HepG2 (cell line): ENCODE data around the gene WDR83. TPM values are rescaled to one million over a fixed set of nuclear protein-coding genes. Genes with fewer than 3 reads are reported as not detected.

Source experiments
- ATAC-seq: fragments of 200-7000 bp; cut with Tn5 transposase; 3 replicates; pipeline ENCODE4 v1.9.1; 2020; ENCODE audit warnings: mild to moderate bottlenecking, moderate library complexity
- BruUV-seq: library from RNA; stranded (reverse); fragments of 400-500 nt; replicated peaks from 2 replicates; lab custom pipeline; 2021; lab: Mats Ljungman, UMichigan
- CTCF ChIA-PET: fragments of 300-600 bp; formaldehyde crosslinking; extraction: SDS; loops from one replicate; lab custom pipeline; 2021; ENCODE audit warnings: low total read pairs, inconsistent platforms, low intra/inter-chr PET ratio; lab: Yijun Ruan, JAX
- POLR2A ChIA-PET: fragments of 350-600 bp; sonication (Branson Sonifier 250); formaldehyde crosslinking; loops from one replicate; lab custom pipeline; 2020; ENCODE audit warnings: antibody characterized with exemption, inconsistent platforms; lab: Yijun Ruan, JAX
- DNase-seq: peaks from one replicate; pipeline ENCODE4 v3.0.0-alpha.2; 2015; ENCODE audit warnings: low spot score
- FAIRE-seq: peaks from 3 replicates; lab custom pipeline; 2011; peaks lifted over from hg19 to GRCh38; lab: Jason Lieb, UNC
- H2AFZ ChIP-seq: one replicate; pipeline ENCODE4 v1.6.1; 2011; ENCODE audit warnings: low read length, inconsistent platforms
- H3K27ac ChIP-seq: fragments of 300-600 bp; 3 replicates; pipeline ENCODE4 v1.8.0; 2011; ENCODE audit warnings: mixed run types, mild to moderate bottlenecking, mixed read lengths, low read length, inconsistent platforms; ENCODE audit not compliant: insufficient read depth; ENCODE audit errors: extremely low read length
- H3K27me3 ChIP-seq, 2 experiments: fragments of 200-600 bp in 1 of 2; 2 replicates in 1 of 2; 3 replicates in 1 of 2; pipeline versions ENCODE4 v1.6.0 to v1.8.0; 2011; ENCODE audit warnings: low read length in 2 of 2, mild to moderate bottlenecking in 2 of 2, moderate library complexity in 2 of 2, inconsistent platforms in 1 of 2; ENCODE audit not compliant: insufficient read depth in 2 of 2, control insufficient read depth in 1 of 2
- H3K36me3 ChIP-seq, 2 experiments: fragments of 200-600 bp in 1 of 2; replicated peaks in 1 of 2; 2 replicates in 1 of 2; 3 replicates in 1 of 2; pipeline versions ENCODE4 v1.5.1 to v1.8.0; 2011; ENCODE audit warnings: low read length in 2 of 2, inconsistent platforms in 1 of 2; ENCODE audit not compliant: insufficient read depth in 2 of 2, control insufficient read depth in 1 of 2
- H3K4me1 ChIP-seq: 2 replicates; pipeline ENCODE4 v1.5.1; 2012; ENCODE audit warnings: low read length, inconsistent platforms; ENCODE audit not compliant: insufficient read depth
- H3K4me2 ChIP-seq: 2 replicates; pipeline ENCODE4 v1.6.0; 2011; ENCODE audit warnings: low read depth, low read length, inconsistent platforms
- H3K4me3 ChIP-seq, 3 experiments: fragments of 200-600 bp in 1 of 3; sonication (generic), shearing (Covaris generic) in 1 of 3; replicated peaks in 1 of 3; 2 replicates each; pipeline ENCODE4 v1.5.1; 2011 to 2016; ENCODE audit warnings: low read length in 3 of 3, inconsistent platforms in 2 of 3, low read depth in 2 of 3, mild to moderate bottlenecking in 2 of 3, control low read depth in 1 of 3, mixed read lengths in 1 of 3; ENCODE audit not compliant: insufficient read depth in 1 of 3
- H3K79me2 ChIP-seq: one replicate; pipeline ENCODE4 v1.6.1; 2011; ENCODE audit warnings: low read length, inconsistent platforms; ENCODE audit not compliant: insufficient read depth
- H3K9ac ChIP-seq: 2 replicates; pipeline ENCODE4 v1.6.0; 2011; ENCODE audit warnings: mild to moderate bottlenecking, low read depth, low read length, inconsistent platforms; ENCODE audit not compliant: insufficient read depth
- H3K9me3 ChIP-seq: 2 replicates; pipeline ENCODE4 v1.5.1; 2012; ENCODE audit warnings: mild to moderate bottlenecking, low read length
- H4K20me1 ChIP-seq: 2 replicates; pipeline ENCODE4 v1.6.0; 2011; ENCODE audit warnings: inconsistent platforms, mild to moderate bottlenecking, low read length, moderate library complexity; ENCODE audit not compliant: insufficient read depth
- GMEB1 ChIP-seq: sonication (generic); formaldehyde crosslinking; IDR thresholded peaks from 2 replicates; pipeline ENCODE4 v1.5.1; 2020; ENCODE audit warnings: missing genetic modification reagents, mild to moderate bottlenecking, borderline replicate concordance
- MYNN ChIP-seq: sonication (generic); formaldehyde crosslinking; IDR thresholded peaks from 2 replicates; pipeline ENCODE4 v1.4.0; 2020; ENCODE audit warnings: mild to moderate bottlenecking, low read depth, missing genetic modification reagents
- PLRG1 ChIP-seq: fragments of 450-650 bp; conservative IDR thresholded peaks from 2 replicates; pipeline ENCODE4 v1.6.1; 2016
- POLR2AphosphoS5 ChIP-seq: IDR thresholded peaks from 2 replicates; pipeline ENCODE4 v1.6.1; 2012; ENCODE audit warnings: low read depth, low read length
- RXRA ChIP-seq: sonication (generic); formaldehyde crosslinking; IDR thresholded peaks from 2 replicates; pipeline ENCODE4 v1.5.1; 2020; ENCODE audit warnings: missing genetic modification reagents
- TRAFD1 ChIP-seq: sonication (generic); formaldehyde crosslinking; IDR thresholded peaks from 2 replicates; pipeline ENCODE4 v1.5.1; 2020; ENCODE audit warnings: missing genetic modification reagents, mild to moderate bottlenecking, borderline replicate concordance
- YEATS2 ChIP-seq: sonication (generic); formaldehyde crosslinking; IDR thresholded peaks from 2 replicates; pipeline ENCODE4 v1.4.0; 2020; ENCODE audit warnings: missing genetic modification reagents, borderline replicate concordance
- YEATS4 ChIP-seq: sonication (generic); formaldehyde crosslinking; IDR thresholded peaks from 2 replicates; pipeline ENCODE4 v1.4.0; 2020; ENCODE audit warnings: missing genetic modification reagents, borderline replicate concordance
- ZNF572 ChIP-seq: sonication (generic); formaldehyde crosslinking; IDR thresholded peaks from 2 replicates; pipeline ENCODE4 v1.5.1; 2020; ENCODE audit warnings: mild to moderate bottlenecking, missing genetic modification reagents
- WGBS: methylation state at CpG from one replicate; pipeline ENCODE4 v1.1.6; 2017; ENCODE audit warnings: low lambda C conversion rate; 5-methylcytosine and 5-hydroxymethylcytosine counted together
- in situ Hi-C: cut with HindIII; loops from 2 replicates; pipeline ENCODE4 v1.10.0; 2017; ENCODE audit warnings: low pct_unique_long_range_greater_than_20kb; ENCODE audit not compliant: extremely low pct_ligation_motif_present
- intact Hi-C: fragments of 100-400 bp; cut with micrococcal nuclease; formaldehyde crosslinking; loops from one replicate; pipeline ENCODE4 v1.10.0; 2022; ENCODE audit not compliant: unreplicated experiment
- polyA plus RNA-seq, 8 experiments: library from polyadenylated mRNA; depleted of rRNA in 3 of 8; stranded (reverse) in 7 of 8; unstranded in 1 of 8; fragments of >200 nt; fragmentation: Illumina TruSeq in 4 of 8; extraction: Trizol in 4 of 8; gene quantifications; 2 replicates each; pipeline versions ENCODE4 v1.2.1 to v1.2.3, GENCODE V29; 2011 to 2016; ENCODE audit warnings: low read depth in 4 of 8, missing spikeins in 1 of 8, mixed read lengths in 1 of 8; ENCODE audit not compliant: insufficient read depth in 1 of 8
- total RNA-seq, 5 experiments: library from RNA; depleted of rRNA; stranded (reverse); fragments of >200 nt; fragmentation: Illumina TruSeq; extraction: Trizol; gene quantifications; 2 replicates each; pipeline ENCODE4 v1.2.3, GENCODE V29; 2016; ENCODE audit warnings: low read depth in 1 of 5
- TF ChIP-seq, protein P1 (sequence below): sonication (generic); formaldehyde crosslinking; conservative IDR thresholded peaks from 2 replicates; pipeline ENCODE4 v1.5.0; 2020; ENCODE audit warnings: missing genetic modification reagents

The WDR83 gene
- total and polyA plus RNA-seq, 2 of the 13 experiments (the other 11 are each of a cell fraction or from before 2014, with no cell fraction given): 4.5 to 10.7 TPM

DNA sequence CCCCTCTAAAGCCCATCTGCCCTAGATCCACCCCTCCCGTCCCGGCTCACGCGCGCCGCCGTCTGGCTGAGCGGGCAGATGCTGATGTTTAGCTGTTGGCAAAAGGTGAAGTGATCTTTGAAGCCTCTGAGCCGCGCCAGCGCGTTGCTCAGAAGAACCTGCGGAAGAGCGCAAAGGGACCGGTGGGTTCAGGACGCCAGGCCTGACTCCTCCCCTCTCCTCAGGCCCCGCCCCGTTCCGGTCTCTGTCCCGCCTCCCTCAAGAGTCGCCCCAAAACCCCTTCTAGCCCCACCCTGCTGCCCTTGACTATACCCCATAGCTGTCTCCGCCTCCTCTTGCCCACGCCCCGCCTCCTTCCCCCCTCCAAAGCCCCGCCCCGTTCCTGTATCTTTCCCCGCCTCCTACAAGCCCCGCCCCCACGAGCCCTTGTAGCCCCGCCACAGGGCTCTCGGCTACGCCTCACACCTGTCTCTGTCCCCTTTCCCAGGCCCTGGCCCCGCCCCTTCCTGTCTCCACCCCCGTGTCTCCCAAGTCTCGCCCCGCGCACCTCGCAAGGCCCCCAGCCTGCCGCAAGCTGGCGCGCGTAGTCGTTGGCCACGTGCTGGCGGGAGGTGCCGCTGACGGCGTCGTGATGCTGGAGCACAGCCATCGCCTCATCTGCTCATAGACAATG is 9.6 kb upstream of the WDR83 start:
- Histone ChIP-seq H3K9ac (no peak overlapping the region), H2AFZ (no peak overlapping the region), H3K9me3 (no peaks in the 10 kb centered on the region), H3K79me2 (no peaks in the 10 kb centered on the region), H3K4me2 (no peak overlapping the region), H3K27me3 (no peaks in the 10 kb centered on the region), H3K27ac (no peak overlapping the region), H3K36me3 (peaks cover 0 to 18% of the 10 kb centered on the region in 2 experiments; a peak in 4 of 5 replicates), H3K4me1 (no peaks in the 10 kb centered on the region)
- no TSS peak for BruUV-seq
- CTCF ChIA-PET: no interaction called here
- intact Hi-C loops (no loop called here), in situ Hi-C loops (no loop called here)
- POLR2A ChIA-PET: no interaction called here
- FAIRE-seq (no peak), DNase-seq (no peak), ATAC-seq (no peak)
- WGBS: 97% methylated on average over 50 of the region's 50 CpGs
- TF ChIP-seq ZNF572 (CRISPR knock-in tag): no peak
- TF ChIP-seq YEATS4: no peak
- no peak for TF ChIP-seq POLR2AphosphoS5
- no peak for TF ChIP-seq PLRG1
- TF ChIP-seq TRAFD1 (CRISPR knock-in tag): no peak
- TF ChIP-seq YEATS2 (CRISPR knock-in tag): no peak
- no peak for TF ChIP-seq MYNN (CRISPR knock-in tag)
- TF ChIP-seq, protein P1, sequence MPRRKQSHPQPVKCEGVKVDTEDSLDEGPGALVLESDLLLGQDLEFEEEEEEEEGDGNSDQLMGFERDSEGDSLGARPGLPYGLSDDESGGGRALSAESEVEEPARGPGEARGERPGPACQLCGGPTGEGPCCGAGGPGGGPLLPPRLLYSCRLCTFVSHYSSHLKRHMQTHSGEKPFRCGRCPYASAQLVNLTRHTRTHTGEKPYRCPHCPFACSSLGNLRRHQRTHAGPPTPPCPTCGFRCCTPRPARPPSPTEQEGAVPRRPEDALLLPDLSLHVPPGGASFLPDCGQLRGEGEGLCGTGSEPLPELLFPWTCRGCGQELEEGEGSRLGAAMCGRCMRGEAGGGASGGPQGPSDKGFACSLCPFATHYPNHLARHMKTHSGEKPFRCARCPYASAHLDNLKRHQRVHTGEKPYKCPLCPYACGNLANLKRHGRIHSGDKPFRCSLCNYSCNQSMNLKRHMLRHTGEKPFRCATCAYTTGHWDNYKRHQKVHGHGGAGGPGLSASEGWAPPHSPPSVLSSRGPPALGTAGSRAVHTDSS (CRISPR knock-in tag): no peak
- TF ChIP-seq RXRA (CRISPR knock-in tag): no peak
- TF ChIP-seq GMEB1 (CRISPR knock-in tag): no peak
- TF ChIP-seq, all 625 proteins: peak for 0
- no peak overlapping the region for H3K4me3 ChIP-seq
- no peaks in the 10 kb centered on the region for H4K20me1 ChIP-seq
